Left lung (tissue), 10 donors: ENCODE measurements around the gene ATP13A5. TPM values are rescaled to one million over a fixed set of nuclear protein-coding genes. Genes with fewer than 3 reads are reported as not detected.

Experiments used
- ATAC-seq: fragments of 200-7000 bp; cut with Tn5 transposase; one replicate; pipeline ENCODE4 v1.9.1; 2020; ENCODE audit warnings: moderate library complexity
- DNase-seq, 4 donors: peaks; one replicate each; pipeline ENCODE4 v3.0.0-alpha.2; 2013 to 2020
- H3K27ac ChIP-seq, 2 donors: fragments of 200-600 bp; sonication (generic) in 1 of 2; one replicate each; pipeline versions ENCODE4 v1.5.0 to v1.8.0; 2020 to 2021
- H3K27me3 ChIP-seq, 2 donors: fragments of 200-600 bp; sonication (generic) in 1 of 2; one replicate each; pipeline versions ENCODE4 v1.5.0 to v1.8.0; 2020 to 2021
- H3K36me3 ChIP-seq, 2 donors: fragments of 200-600 bp; sonication (generic) in 1 of 2; one replicate each; pipeline versions ENCODE4 v1.5.0 to v1.8.0; 2020 to 2021
- H3K4me1 ChIP-seq, 2 donors: fragments of 200-600 bp; one replicate each; pipeline ENCODE4 v1.8.0; 2021
- H3K4me3 ChIP-seq, 2 donors: fragments of 200-600 bp; sonication (generic) in 1 of 2; one replicate each; pipeline versions ENCODE4 v1.5.0 to v1.8.0; 2020 to 2021; ENCODE audit warnings: mild to moderate bottlenecking in 1 of 2
- H3K9me3 ChIP-seq, 2 donors: fragments of 200-600 bp; sonication (generic) in 1 of 2; one replicate each; pipeline versions ENCODE4 v1.5.0 to v1.8.0; 2020 to 2021
- intact Hi-C, 2 donors: fragments of 100-400 bp; cut with DNase I; formaldehyde crosslinking; loops; one replicate each; pipeline versions ENCODE4 v1.11.2 to v1.14.2; 2022
- polyA plus RNA-seq, 6 donors: library from polyadenylated mRNA; unstranded; fragments of 120-200 nt; gene quantifications; one replicate each; pipeline ENCODE4 v1.2.1, GENCODE V29; 2013; ENCODE audit not compliant: insufficient read length in 6 of 6
- total RNA-seq, 2 donors: library from RNA; stranded (reverse); fragmentation: NEBNext Ultra II Directional; extraction: Animal tissue kit (Norgen Biotek cat#: 25700); gene quantifications; one replicate each; pipeline ENCODE4 v1.2.1, GENCODE V29; 2021
- TF ChIP-seq, protein P1 (sequence below), 2 donors: fragments of 200-600 bp; sonication (generic) in 1 of 2; IDR thresholded peaks; one replicate each; pipeline versions ENCODE4 v1.5.0 to v1.8.0; 2021; ENCODE audit warnings: antibody characterized with exemption in 2 of 2
- donor health status: DM: no; HTN: yes; CAD: no.
- donor health status: DM: no; HTN: no; CAD: no.

Gene ATP13A5
- total and polyA plus RNA-seq, 8 donors: 0.36 to 1.4 (median 0.96) TPM

DNA sequence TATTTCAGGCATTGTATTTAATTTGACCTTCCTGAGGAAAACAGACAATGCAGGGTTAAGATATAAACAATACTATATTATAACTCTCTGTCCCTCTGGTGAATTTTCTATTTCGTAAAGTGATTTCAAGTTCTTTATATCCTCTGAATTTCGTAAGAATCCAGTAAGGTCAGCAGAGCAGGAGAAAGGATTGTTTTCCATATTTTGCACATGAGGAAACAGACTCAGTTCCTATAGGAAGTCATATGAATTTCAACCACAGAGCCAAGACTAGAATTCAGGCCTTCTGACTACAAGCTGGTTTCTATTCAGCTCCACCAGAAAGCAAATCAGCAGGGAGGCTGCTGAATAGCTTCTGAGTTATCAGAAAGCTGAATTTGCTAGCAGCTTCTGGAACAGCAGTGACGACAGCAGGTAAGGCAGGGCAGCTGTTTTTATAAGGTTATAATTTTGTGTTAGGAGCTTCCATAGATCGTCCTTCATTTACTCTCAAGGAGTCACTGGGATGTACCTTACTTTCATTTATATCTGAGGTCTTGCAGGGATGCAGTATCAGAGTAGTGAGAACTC is 148.6 kb downstream of the ATP13A5 start:
- Histone ChIP-seq H3K27ac (no peak overlapping the region), H3K9me3 (no peaks in the 10 kb centered on the region), H3K36me3 (no peaks in the 10 kb centered on the region), H3K4me1 (no peaks in the 10 kb centered on the region), H3K27me3 (no peaks in the 10 kb centered on the region), H3K4me3 (no peak overlapping the region)
- TF ChIP-seq, protein P1, sequence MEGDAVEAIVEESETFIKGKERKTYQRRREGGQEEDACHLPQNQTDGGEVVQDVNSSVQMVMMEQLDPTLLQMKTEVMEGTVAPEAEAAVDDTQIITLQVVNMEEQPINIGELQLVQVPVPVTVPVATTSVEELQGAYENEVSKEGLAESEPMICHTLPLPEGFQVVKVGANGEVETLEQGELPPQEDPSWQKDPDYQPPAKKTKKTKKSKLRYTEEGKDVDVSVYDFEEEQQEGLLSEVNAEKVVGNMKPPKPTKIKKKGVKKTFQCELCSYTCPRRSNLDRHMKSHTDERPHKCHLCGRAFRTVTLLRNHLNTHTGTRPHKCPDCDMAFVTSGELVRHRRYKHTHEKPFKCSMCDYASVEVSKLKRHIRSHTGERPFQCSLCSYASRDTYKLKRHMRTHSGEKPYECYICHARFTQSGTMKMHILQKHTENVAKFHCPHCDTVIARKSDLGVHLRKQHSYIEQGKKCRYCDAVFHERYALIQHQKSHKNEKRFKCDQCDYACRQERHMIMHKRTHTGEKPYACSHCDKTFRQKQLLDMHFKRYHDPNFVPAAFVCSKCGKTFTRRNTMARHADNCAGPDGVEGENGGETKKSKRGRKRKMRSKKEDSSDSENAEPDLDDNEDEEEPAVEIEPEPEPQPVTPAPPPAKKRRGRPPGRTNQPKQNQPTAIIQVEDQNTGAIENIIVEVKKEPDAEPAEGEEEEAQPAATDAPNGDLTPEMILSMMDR (IDR thresholded peaks at IDR 0.05): no peak
- ATAC-seq (no peak), DNase-seq (no peak)
- intact Hi-C loops: no loop called here

DNA sequence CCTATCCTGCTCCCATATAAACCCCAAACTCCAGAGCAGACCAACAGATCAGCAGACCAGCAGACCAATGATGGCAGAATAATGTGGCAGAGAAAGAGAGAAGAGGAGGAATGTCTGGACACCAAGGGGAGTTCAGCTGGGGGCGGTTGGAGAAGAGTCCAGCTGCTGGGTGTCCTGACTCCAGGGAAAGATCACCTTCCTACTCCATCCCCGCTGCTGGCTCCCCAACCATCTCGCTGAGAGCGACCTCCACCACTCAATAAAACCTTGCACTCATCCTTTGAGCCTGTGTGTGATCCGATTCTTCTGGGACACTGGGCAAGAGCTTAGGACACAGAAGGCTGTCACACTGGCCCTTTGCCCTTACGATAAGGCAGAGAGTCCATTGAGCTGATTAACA is 150.3 kb downstream of the ATP13A5 start:
- H3K27me3 ChIP-seq: no peaks in the 10 kb centered on the region
- H3K4me1 ChIP-seq: no peaks in the 10 kb centered on the region
- TF ChIP-seq, protein P1 (IDR thresholded peaks at IDR 0.05): no peak
- H3K27ac ChIP-seq: no peak overlapping the region
- ATAC-seq: no peak
- H3K9me3 ChIP-seq: no peaks in the 10 kb centered on the region
- no peaks in the 10 kb centered on the region for H3K36me3 ChIP-seq
- H3K4me3 ChIP-seq: no peak overlapping the region
- no peak for DNase-seq
- intact Hi-C loops: no loop called here

DNA sequence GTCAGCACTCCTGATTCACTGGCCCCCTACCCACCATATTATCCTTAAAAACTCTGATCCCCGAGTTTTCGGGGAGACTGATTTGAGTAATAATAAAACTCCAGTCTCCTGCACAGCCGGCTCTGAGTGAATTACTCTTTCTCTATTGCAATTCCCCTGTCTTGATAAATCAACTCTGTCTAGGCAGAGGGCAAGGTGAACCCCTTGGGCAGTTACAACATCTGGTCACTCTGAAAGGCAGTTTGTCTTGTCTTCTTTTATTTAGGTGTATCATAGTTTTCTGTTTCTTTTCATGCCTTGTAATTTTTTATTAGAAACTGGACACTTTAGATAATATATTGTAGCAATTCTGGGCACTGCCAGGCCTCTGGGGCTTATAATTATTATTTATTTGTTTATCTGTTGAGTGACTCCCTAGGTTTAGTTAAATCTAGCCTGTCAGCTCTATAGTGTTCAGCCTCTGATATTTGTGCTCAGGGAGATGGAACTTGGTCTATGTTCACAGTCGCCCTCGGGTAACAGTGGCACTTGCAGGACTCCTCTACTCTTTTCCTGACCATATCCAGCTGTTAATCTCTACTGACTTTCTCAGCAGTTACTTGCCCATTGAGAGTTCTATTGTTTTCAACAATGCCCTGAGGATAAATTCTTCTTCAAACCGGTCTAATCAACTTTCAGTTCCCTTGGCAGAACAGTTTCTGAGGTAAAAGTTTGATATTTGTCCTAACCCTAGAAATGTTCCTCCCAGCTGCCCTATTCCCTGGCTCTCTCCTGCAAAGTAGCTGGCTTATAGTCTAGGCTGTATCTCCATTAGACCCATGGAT is 153.0 kb downstream of the ATP13A5 start:
- intact Hi-C loops: no loop called here
- Histone ChIP-seq H3K27me3 (no peaks in the 10 kb centered on the region), H3K36me3 (no peaks in the 10 kb centered on the region), H3K27ac (no peak overlapping the region), H3K4me1 (no peaks in the 10 kb centered on the region), H3K4me3 (no peak overlapping the region), H3K9me3 (no peaks in the 10 kb centered on the region)
- no peak for DNase-seq
- TF ChIP-seq, protein P1 (IDR thresholded peaks at IDR 0.05): no peak
- ATAC-seq: no peak

Other genes starting within 250 kb of the ATP13A5 start
- gene PLAAT1, start 137.5 kb downstream of the ATP13A5 start, total RNA-seq: under 1 TPM in 1 of 2 donors, not detected in 1; 0.26 TPM
- under 1 TPM; 0.20 to 0.95 (median 0.57) TPM for gene PLAAT1, start 137.5 kb downstream of the ATP13A5 start, polyA plus RNA-seq
- 100 to 1,000 TPM in 1 of 2 donors, 10 to 100 TPM in 1; 74.1 to 262 TPM for gene ATP13A4, start 176.1 kb upstream of the ATP13A5 start, total RNA-seq
- 10 to 100 TPM; 48.4 to 62.1 (median 56.6) TPM for gene ATP13A4, start 176.1 kb upstream of the ATP13A5 start, polyA plus RNA-seq
- 10 to 100 TPM; 45.3 to 48.3 TPM for gene OPA1, start 214.5 kb upstream of the ATP13A5 start, total RNA-seq
- 10 to 100 TPM; 54.1 to 64.9 (median 58.2) TPM for gene OPA1, start 214.5 kb upstream of the ATP13A5 start, polyA plus RNA-seq